Pulmonary artery endothelial cell (primary cell): Measurements from ENCODE around the gene PTPRN2. TPM values are rescaled to one million over a fixed set of nuclear protein-coding genes. Genes with fewer than 3 reads are reported as not detected.
"Not testable (repeated sequence)": the region's sequence is repeated elsewhere in the genome, so short reads cannot be mapped to it uniquely, and the experiment has no call there.

ENCODE experiments used
- DNase-seq: peaks from one replicate; pipeline ENCODE4 v3.0.0-alpha.2; 2011; ENCODE audit warnings: low read depth, low spot score
- total RNA-seq: library from RNA; depleted of rRNA; stranded (reverse); fragments of >200 nt; gene quantifications from 2 replicates; pipeline ENCODE4 v1.2.3, GENCODE V29; 2014

The PTPRN2 gene
- total RNA-seq, 1 donor from 2014 or later, result 0.53 TPM

GRCh38 chr7:157727964-157728615 lies 859.5 kb downstream of the PTPRN2 start:
- DNase-seq, result no peak

- DNase-seq, result no peak
Observed at GRCh38 chr7:157726764-157727163, 860.9 kb downstream of the PTPRN2 start.

GRCh38 chr7:157725312-157725711 lies 862.3 kb downstream of the PTPRN2 start:
- DNase-seq, result not testable (repeated sequence)

DNA sequence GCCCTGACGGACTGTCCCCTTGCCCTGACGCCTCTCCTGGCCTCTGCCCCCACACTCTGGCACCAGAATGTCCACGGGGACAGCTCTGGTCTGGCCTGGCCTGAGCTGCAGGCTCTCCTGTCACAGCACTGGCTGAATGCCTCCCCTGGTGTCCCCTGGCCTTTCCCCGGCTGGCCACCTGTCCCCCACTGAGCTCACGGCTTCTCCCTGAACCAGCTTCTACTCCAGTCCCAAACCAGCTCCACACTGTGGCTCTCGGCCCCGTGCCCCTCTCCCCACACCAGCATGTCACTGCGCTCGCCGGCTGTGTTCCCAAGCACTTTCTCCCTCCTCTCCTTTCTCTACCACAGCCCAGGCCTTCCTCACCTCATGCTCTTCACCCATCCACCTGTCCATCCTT lies 864.4 kb downstream of the PTPRN2 start:
- DNase-seq, result no peak

DNA sequence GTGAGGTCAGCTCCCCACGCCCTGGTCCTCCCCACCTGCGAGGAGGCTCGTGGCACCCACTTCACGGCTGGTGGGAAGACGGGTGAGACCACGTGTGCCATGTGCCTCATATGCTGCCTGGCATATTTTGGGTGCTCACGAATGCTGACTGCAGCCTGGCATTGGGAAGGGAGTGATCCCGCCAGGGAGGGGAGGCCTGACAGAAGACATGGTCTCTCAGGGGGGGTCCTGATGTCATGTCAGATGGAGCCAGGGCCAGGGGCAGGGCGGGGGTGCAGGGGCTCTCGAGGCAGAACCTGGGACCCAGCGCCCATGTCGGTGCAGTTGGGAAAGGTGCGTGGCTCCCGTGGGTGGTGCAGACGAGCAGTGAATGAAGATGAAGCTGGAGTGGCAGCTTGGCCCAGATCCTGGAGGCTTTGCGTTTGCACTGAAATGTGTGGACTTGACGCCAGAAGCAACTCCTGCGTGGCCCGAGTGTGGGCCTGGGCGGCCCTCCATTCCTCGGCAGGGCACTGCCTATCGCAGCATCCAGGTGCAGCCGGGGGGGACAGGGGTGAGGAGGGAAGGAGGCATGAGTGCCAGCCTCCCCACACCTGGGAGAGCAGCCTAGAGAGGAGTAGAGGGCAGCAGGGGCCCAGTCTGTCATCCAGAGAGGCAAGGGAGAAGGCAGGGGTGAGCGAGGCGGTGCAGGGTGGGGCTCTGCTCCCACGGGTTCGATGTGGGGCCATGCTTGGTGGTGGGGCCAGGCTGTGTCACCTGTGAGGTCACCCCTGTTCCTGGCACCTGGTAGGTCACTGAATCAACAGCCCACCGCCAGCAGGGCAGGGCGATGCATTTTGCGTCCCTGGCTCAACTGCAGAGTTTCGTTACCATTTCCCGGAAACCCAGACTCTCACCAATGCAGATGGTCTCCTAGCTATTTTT lies 865.2 kb downstream of the PTPRN2 start:
- no peak for DNase-seq

- no peak for DNase-seq
Observed at GRCh38 chr7:157721468-157722136, 866.0 kb downstream of the PTPRN2 start.

DNA sequence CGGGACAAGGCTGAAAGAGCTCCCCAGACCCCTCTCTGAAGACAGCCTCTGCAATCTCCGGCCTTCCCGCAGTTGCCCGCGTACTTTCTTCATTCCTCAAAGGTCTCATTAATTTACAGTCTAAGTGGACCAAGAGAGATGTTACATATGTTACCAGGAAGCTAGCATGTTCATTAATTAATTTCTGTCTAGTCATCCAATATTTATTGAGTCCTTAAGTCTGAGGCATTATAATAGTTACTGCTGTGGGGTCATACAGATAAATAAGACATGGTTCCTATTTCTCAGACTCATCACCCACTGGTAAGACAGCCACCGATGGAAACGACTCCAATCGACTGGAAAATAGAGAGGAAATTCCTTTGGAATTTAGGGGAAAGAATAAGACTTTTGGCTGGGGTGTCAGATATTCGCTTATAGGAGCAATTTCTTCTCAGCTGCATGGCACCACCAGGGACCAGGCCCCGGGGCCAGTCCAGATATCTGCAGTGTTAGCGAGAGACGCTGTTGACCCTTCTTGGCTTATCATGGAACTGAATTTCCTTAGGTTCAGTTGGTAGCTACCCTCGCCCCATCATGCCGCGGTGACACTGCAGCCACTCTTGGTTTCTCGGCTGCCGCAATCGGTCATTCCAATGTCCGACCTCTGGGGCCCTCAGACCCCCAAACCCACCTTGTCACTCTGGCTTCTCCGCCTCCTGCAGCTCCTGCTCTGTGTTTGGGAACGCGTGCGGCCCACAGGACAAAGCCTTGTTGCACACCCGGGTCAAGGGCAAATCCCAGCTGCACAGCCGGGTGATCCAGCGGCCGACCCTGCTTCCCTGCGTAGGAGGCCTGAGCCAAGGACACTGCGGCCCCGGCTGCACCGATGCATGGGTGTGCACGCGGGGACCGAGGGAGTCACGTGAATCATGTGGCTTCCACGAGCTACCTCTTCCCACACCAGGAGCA lies 867.6 kb downstream of the PTPRN2 start:
- DNase-seq, result no peak

- no peak for DNase-seq
Observed at GRCh38 chr7:157719008-157719682, 868.5 kb downstream of the PTPRN2 start.

- no peak for DNase-seq
Observed at GRCh38 chr7:157718303-157719007, 869.2 kb downstream of the PTPRN2 start.

DNA sequence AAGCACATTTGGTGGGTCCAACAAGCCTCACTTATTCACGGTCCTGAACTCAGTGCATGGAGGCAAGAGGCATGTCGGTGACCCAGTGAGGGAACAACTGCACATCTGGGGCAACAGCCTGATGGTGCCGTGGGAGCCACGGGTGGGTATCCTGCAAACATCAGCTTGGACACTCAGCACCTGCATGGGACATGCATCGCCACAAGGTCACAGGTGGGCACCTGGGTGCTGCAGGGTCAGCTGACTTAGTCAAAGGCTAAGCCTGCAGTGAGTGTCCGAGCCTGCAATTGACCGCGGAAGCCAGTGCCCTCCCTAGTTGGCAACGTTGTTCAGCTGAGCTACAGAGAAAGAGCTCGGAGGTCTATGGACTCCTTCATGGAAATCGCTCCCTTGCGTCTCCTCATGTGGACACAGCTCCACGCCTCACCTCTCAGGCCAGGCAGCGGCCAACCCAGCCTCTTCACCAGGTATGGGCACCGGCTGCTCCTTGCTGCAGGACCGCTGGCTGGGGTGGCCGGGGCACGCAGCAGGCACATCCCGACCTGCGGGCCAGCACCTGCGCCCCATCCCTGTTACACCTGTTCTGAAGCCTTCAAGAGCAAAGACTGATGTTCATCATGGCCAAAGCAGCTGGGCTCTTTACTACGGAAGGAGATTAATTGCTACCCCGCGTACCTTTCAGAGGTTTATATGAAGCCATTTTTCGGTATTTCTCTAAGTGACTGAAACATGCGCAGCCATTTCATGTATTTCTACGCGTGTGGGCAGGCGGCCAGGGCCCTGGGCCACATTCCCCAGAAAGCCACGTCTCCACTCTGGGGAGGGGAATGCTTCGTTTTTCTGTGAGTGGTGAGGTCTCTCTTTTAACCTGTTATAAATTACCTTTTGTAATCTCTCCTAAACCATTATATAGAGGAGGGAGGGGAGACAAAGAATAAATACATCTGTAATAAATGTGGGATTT lies 870.1 kb downstream of the PTPRN2 start:
- no peak for DNase-seq

DNA sequence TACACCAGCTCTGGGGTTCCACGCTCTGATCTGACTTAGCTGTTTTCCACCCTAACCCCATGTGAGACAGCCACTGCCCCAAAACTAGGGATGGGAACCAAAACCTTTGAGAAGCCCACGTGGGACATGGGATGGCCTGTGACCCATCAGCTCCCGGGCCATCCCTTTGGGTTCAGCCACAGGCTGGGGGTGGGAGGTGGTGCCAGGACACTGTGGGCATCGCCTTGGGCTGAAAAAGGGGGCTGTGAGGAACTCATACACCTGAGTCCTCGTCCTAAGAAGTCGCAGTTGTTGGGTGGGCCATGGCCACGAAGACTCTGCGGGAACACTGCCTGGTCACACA lies 871.7 kb downstream of the PTPRN2 start:
- DNase-seq, result no peak

GRCh38 chr7:157715071-157715937 lies 872.3 kb downstream of the PTPRN2 start:
- no peak for DNase-seq

GRCh38 chr7:157714166-157715070 lies 873.2 kb downstream of the PTPRN2 start:
- no peak for DNase-seq

DNA sequence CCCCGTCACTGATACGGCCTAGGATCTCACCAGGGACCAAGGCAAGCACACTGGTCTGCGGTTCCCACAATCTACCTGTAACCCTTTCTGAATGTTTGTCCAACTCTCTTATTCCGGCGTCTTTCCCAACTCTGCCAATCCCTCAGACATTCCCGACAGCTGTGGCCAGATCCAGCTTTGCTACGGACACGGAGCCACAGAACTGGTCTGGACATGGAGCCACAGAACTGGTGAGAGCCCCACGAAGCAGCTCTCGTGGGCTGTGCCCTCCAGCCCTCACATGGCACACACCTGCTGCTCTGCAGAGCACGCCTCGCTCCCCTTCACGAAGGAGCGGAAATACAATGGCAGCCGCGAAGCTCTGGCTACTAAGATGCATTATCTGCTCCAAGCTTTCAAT lies 874.0 kb downstream of the PTPRN2 start:
- no peak for DNase-seq

- no peak for DNase-seq
Observed at GRCh38 chr7:157712666-157713235, 874.9 kb downstream of the PTPRN2 start.

DNA sequence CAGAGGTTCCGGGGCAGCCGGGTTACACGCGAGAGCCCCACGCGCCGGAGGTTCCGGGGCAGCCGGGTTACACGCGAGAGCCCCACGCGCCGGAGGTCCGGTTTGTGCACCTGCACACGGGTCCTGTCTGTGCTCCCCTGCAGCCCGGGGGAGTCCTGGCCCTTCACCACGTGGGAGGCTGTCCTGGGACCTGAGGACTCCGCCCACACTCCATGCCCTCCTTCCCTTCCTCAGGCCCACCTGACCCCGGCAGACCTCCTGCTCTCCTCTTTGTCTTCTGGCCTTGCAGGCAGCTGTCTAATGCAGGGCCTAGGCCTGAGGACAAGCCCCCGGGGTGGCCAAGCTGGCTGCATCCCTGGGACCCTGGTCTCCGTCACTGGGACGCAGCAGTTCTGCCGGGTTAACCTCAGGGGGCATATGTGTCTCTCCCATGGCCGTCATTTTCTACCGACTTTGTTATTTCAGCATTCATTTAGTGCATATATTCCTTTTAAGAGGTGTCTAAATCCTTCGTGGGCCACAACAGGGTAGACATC lies 876.2 kb downstream of the PTPRN2 start:
- no peak for DNase-seq
